ENCODE measurements around the gene KDM4C.

- TF ChIP-seq TEAD4 (IDR thresholded peaks at IDR 0.05; ENCODE audit: low read depth, low read length) (no peak), YY1 (IDR thresholded peaks at IDR 0.05; ENCODE audit: low read depth, low read length) (no peak), POLR2AphosphoS5 (IDR thresholded peaks at IDR 0.05; ENCODE audit: low read depth, low read length) (no peak), ATF3 (IDR thresholded peaks at IDR 0.05; ENCODE audit: insufficient read depth, low read depth, low read length) (no peak), CTCF (IDR thresholded peaks at IDR 0.05; ENCODE audit: control extremely low read depth in 1 of 3, insufficient read depth in 1 of 3, low read depth in 1 of 3, low read length in 3 of 3) (no peak), RXRA (IDR thresholded peaks at IDR 0.05; ENCODE audit: insufficient read depth, low read depth, low read length) (no peak), POLR2A (IDR thresholded peaks at IDR 0.05; ENCODE audit: control extremely low read depth in 1 of 2, low read depth in 2 of 2, low read length in 2 of 2) (no peak), USF2 (IDR thresholded peaks at IDR 0.05; ENCODE audit: low read length) (no peak), TAF7 (optimal IDR thresholded peaks at IDR 0.05; ENCODE audit: borderline replicate concordance, low read depth, low read length) (no peak)
These were observed 24.6 kb downstream of the KDM4C start for GRCh38 chr9:6782345-6782744.

All from H1 (cell line).